MV-4-11 (cell line): ENCODE data around the gene BIRC3.
"Not testable (repeated sequence)": the region's sequence is repeated elsewhere in the genome, so short reads cannot be mapped to it uniquely, and the experiment has no call there.

Experiments used
- DNase-seq: peaks from one replicate; lab custom pipeline; 2025; lab: John Stamatoyannopoulos, UW

Gene BIRC3

GRCh38 chr11:102296757-102297156, 20.5 kb upstream of the BIRC3 start:
- not testable (repeated sequence) for DNase-seq

DNA sequence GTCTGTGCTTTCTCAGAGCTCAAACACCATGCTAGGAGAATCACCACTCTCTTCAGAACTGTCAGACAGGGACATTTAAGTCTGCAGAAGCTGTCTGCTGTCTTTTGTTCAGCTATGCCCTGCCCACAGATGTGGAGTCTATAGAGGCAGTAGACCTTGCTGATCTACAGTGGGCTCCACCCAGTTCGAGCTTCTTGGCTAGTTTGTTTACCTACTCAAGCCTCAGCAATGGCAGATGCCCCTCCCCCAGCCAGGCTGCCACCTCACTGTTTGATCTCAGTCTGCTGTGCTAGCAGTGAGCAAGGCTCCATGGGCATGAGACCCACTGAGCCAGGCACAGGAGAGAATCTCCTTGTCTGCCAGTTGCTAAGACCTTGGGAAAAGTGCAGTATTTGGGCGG, 16.4 kb upstream of the BIRC3 start:
- not testable (repeated sequence) for DNase-seq

GRCh38 chr11:102302241-102302640, 15.0 kb upstream of the BIRC3 start:
- DNase-seq: no peak

GRCh38 chr11:102304686-102305085, 12.6 kb upstream of the BIRC3 start:
- DNase-seq: no peak

- DNase-seq: no peak
Measured at GRCh38 chr11:102305352-102306047, 11.8 kb upstream of the BIRC3 start.

- no peak for DNase-seq
Measured at GRCh38 chr11:102306048-102306597, 11.2 kb upstream of the BIRC3 start.

GRCh38 chr11:102306817-102307726, 10.2 kb upstream of the BIRC3 start:
- DNase-seq: peak; percentile 25

DNA sequence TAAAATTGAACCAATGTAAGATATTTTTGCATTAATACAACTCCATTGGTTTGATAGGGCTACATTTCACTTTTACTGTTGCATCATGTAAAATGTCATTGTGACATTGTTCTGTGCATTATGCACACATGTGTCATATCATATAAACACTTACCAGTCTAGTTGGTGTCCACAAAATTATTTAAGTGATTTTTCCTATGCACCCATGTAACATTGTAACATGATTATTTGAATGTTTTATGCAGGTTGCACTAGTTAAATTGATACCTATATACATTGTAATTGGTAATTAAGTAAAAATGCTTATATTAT, 9.6 kb upstream of the BIRC3 start:
- DNase-seq: no peak

GRCh38 chr11:102309621-102310541, 7.4 kb upstream of the BIRC3 start:
- DNase-seq: no peak

GRCh38 chr11:102312667-102313066, 4.6 kb upstream of the BIRC3 start:
- peak; percentile 8 for DNase-seq

DNA sequence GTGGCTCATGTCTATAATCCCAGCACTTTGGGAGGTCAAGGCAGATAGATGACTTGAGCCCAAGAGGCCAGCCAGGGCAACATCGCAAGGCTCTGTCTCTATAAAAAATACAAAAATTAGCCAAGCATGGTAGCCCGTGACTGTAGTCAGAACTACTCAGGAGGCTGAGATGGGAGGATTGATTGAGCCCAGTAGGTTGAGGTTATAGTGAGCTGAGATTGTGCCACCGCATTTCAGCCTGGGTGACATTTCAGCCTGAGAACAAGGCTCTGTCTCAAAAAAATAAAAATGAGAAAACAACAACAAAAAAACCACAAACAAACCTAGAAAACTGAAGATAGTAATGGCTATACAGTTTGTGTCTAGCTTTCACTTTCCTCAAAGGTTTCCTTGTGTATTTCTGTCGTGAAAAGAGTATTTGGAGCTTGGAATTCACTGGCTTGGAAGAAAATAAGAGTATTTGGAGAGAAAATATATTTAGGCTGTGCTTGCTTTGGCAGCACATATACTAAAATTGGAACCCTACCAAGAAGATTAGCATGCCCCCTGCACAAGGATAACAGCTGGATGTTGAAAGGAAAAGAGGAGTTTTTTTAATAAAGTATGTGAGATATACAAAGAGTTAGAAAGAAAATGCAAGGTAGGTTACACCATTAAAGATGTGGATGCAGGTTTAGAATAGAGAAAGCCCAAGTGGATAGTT, 3.9 kb upstream of the BIRC3 start:
- DNase-seq: no peak

GRCh38 chr11:102314784-102315183, 2.5 kb upstream of the BIRC3 start:
- no peak for DNase-seq

DNA sequence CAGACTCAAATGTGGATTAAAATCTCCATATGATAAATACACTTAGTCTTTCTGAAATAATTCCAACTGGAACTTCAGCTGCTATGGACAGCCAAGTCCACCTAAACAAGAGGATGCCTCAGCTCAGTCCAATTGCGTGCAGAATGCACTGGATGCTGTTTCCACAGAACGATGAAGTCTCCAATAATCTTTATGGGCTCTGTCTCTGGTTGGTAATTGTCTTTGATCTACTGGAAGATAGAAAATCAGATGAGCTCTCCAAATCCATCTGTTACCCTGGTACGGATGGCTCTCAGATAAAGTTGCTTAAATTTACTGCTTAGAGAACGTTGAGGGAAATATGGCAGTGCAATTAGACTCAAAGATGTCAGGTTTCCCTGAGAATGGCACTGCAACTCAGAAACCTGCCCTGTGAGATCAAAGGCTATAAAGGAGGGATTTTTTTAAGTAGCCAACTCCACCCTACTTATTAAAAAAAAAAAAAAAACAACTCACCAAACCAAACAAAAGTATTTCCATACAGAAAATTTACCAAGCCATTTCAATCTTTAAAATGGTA, 859 bp upstream of the BIRC3 start:
- no peak for DNase-seq

DNA sequence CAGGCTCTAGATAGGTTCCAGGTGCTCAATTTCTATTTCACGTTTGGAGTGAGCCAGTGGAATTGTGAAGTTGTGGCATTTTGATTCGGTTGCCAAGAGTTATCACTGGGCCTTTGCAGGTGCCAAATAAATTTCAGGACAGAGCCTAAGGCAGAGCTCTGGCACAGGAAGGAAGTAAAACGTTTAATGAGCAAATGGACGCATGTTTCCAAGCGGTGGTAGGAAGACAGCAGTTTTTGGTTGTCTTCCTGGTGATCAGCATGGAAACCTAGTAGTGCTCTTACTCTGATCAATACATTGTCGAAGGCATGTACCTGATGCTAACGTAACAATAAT, 452 bp downstream of the BIRC3 start:
- no peak for DNase-seq

- no peak for DNase-seq
Measured at GRCh38 chr11:102318469-102318868, 1.2 kb downstream of the BIRC3 start.

DNA sequence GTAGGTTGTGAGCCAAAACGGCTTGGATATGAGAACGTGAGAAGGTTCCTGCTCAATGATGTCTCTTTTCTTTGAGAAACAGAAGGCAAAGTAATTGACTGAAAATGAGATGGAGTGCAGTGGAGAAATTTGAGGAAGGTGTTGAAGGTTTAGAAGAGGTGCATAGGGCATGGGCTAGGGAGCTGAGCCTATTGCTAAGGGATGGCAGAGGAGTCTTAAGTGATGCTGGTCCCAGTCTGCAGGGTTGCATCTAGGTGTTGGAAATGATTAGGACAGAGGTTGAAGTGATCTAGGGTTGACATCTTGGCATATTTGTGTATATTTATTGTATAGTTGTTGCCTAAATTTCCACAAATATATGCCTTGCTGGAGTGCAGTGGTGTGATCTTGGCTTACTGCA, 2.3 kb downstream of the BIRC3 start:
- no peak for DNase-seq

DNA sequence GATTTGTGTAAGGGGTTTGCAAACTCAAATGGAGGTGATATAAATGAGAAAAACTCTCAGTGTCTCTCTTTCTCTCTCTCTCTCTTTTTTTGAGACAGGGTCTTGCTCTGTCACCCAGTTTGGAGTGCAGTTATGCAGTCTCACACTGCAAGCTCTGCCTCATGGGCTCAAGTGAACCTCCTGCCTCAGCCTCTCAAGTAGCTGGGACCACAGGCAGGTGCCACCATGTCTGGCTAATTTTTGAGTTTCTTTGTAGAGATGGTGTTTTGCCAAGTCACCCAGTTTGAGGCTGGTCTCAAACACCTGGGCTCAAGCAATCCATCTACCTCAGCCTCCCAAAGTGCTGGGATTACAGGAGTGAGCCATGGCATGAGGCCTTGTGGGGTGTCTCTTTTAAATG, 2.9 kb downstream of the BIRC3 start:
- no peak for DNase-seq

- DNase-seq: no peak
Measured at GRCh38 chr11:102320679-102321078, 3.4 kb downstream of the BIRC3 start.

- peak; percentile 9 for DNase-seq
Measured at GRCh38 chr11:102322560-102322959, 5.3 kb downstream of the BIRC3 start.

DNA sequence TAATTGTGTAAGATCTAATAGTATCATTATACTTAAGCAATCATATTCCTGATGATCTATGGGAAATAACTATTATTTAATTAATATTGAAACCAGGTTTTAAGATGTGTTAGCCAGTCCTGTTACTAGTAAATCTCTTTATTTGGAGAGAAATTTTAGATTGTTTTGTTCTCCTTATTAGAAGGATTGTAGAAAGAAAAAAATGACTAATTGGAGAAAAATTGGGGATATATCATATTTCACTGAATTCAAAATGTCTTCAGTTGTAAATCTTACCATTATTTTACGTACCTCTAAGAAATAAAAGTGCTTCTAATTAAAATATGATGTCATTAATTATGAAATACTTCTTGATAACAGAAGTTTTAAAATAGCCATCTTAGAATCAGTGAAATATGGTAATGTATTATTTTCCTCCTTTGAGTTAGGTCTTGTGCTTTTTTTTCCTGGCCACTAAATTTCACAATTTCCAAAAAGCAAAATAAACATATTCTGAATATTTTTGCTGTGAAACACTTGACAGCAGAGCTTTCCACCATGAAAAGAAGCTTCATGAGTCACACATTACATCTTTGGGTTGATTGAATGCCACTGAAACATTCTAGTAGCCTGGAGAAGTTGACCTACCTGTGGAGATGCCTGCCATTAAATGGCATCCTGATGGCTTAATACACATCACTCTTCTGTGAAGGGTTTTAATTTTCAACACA, 6.4 kb downstream of the BIRC3 start:
- no peak for DNase-seq

DNA sequence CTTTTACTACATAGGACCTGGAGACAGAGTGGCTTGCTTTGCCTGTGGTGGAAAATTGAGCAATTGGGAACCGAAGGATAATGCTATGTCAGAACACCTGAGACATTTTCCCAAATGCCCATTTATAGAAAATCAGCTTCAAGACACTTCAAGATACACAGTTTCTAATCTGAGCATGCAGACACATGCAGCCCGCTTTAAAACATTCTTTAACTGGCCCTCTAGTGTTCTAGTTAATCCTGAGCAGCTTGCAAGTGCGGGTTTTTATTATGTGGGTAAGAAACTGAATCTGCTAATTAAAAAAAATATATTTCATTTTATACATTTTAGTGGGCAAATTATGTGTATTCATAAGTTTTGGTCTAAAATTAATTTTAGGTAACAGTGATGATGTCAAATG, 7.8 kb downstream of the BIRC3 start:
- no peak for DNase-seq
